HG02852 (cell line): ENCODE results near the gene MYO5B.
A peak's percentile ranks its signal among the peaks of the same experiment; 100 is the strongest.
"Not testable (repeated sequence)": the region's sequence is repeated elsewhere in the genome, so short reads cannot be mapped to it uniquely, and the experiment has no call there.

Experiments used
- ATAC-seq: cut with Tn5 transposase; IDR thresholded peaks from one replicate; pipeline ENCODE4 v1.9.1; 2021; ENCODE audit warnings: mild to moderate bottlenecking, moderate library complexity; ENCODE audit not compliant: unreplicated experiment

MYO5B gene

DNA sequence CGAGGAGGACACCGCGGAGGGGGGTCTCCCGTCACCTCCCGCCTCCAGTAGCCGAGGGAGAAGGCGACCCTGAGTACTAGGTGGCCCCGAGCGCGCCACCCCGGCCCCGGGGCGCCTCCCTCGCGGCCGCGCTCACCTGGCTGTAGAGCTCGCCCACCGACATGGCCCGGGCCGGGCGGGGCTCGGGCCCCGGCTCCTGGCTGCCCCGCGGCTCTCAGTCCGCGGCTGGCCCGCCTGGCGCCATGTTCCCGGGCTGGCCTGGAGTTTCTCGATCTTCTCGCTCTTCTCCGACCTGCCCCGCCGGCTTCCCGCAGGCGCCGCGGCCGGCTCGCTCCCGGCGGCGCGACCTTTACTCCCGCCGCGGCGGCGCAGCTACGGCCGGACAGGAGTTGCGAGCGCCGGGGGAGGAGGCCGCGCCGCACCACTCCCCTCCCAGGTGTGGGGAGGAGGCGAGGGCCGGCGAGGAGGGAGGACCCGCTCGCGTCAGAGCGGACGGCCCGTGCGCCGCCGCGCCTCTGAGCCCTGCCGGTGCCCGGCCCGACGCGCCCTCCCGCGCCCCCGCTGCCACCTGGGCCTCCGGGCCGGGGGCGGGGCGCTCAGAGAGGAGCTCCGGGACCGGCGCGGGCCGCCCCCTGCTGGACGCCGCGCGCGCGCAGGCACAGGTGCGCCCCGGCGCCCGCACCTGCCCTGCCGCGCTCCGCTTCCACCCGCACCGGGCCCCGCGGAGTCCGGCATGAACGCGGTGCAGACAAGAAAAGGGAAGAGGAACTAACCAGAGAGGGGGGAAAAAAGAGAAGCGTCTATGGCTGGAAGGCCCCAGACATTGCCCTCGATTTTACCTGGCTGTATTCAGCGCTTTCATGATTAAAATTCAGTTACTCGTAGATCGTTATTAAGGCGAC lies at the start of gene MYO5B:
TSS of gene MYO5B (minus strand) at position 517 of the 902 bp plus-strand sequence. CDS start at position 163, 354 bp downstream.
- ATAC-seq, result peak; percentile 72

DNA sequence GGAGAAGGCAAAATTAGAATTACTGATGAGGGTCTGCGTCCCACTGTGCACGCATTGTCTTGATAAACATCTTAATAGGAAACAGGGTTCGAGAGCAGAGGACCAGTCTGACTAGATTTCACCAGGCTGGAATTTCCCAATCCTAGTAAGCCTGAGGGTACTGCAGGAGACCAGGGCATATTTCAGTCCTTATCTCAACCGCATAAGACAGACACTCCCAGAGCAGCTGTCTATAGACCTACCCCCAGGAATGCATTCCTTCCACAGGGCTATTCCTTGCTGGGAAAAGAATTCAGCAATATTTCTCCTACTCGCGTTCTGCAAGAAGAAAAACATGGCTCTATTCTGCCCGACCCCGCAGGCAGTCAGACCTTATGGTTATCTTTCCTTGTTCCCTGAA lies 46.8 kb upstream of the MYO5B start:
- ATAC-seq, result not testable (repeated sequence)

DNA sequence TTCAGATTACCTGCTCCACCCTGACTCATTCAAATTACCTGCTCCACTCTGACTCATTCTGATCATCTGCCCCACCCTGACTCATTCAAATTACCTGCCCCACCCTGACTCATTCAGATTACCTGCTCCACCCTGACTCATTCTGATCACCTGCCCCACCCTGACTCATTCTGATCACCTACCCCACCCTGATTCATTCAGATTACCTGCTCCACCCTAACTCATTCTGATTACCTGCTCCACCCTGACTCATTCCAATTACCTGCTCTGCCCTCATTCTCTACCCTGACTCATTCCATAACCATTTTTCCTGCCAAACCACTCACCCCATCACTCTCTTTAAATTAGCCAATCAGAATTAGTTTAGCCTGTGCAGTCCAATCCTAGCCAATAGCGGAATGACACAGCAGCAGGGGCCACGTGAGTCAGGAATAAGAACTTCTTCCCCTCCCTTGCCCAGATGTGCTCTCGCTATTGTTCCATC lies 45.2 kb upstream of the MYO5B start:
- ATAC-seq, result no peak

DNA sequence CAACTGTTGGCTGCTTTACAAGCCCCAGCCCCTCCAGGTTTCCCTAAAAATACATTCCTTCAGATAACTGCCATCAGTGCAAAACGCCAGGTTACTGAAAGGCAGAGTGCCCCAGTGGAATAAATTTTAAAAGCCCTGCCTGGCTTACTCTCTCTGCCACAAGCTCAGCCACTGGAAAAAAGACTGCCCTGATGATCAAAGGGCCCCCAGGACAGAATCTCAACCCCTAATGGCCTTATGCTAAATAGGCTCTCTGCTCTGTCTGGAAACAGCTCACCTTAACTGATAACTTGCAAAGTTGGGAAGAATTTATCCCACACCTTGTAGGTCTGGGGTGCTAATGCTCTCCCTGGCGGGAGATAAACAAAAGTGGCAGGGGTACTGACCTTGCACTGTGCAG lies 37.5 kb upstream of the MYO5B start:
- no peak for ATAC-seq

DNA sequence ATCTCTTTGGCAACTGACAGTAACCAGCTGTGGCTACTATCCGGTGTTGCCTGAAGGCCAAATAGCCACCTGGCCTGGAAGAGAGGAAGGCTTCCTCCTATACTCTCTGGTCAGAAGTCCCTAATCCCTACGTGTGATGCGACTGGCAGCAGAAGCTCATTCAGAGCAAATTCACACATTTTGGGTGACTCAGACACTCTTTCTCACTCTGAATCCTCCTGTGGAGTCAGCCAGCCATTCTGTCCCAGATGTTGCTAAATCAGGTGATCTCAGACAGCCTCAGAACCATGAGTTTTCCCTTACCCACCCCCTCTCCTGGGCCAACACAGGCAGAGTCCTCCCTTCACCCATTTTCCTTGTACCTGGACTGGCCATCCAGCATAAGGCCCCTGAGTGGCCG lies 36.7 kb upstream of the MYO5B start:
- ATAC-seq, result no peak

DNA sequence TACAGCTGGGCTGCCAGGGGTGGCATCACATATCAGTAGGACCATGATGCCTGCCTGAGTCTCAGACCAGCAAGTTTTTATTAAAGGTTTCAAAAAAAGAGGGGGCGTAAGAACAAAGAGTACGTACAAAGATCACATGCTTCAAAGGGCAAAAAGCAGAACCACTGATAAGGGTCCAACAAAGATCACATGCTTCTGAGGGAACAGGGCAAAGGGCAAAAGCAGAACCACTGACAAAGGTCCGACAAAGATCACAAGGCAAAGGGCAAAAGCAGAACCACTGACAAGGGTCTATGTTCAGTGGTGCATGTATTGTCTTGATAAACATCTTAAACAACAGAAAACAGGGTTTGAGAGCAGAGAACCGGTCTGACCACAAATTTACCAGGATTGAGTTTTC lies 25.3 kb upstream of the MYO5B start:
- not testable (repeated sequence) for ATAC-seq

DNA sequence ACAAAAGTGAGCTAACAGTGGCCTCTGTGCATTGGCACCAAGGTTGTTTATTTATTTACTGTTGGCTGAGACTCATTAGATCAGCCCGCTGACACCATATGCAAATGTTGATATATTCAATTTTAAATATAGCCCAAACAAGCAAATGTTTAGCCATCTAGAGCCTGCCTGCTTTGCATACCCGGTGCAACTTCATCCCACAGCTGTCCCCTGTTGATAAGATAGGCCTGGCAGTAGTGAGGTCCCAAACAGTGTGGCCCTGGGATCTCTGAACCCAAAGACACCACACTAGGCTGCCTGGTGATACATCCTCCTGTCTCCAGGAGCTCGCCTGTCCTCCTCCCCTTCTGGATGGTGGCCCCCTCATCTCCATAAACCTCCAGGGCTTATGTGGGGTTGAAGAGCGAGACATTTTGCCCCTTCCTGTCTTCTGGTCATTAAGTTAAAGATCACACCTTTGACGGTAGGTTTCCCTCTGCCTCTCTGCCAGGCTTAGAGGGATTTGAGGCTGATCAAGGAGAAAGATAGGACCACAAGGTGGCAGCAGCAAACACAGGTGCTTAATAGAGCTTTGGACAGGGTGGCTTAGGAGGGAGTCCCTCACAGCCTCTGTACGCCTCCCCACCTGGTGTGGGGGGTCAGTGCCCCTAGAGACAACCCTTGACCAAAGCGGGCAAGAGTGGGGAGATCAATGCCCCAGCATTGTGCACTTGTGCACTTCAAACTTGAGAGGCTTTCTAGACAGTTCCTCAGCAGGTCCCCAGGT lies 23.7 kb upstream of the MYO5B start:
- ATAC-seq, result no peak

DNA sequence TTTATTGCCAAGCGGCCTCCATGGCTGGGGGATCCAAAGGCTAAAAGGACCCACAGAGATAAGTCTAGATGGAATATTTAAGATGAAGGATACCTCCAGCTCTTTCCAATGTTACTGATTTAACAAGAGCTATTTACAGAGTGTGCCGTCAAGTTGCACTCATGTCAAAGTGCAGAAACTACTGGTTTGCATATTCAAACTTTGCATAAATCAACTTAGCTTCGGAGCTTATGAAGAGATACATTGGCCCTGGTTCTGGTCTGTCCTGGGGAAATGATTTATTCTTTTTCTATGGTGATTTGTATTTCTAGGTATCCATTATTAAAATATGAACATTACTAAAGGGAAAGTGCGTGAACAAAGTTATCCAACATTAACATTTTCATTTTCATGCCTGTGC lies 14.4 kb upstream of the MYO5B start:
- ATAC-seq, result no peak

DNA sequence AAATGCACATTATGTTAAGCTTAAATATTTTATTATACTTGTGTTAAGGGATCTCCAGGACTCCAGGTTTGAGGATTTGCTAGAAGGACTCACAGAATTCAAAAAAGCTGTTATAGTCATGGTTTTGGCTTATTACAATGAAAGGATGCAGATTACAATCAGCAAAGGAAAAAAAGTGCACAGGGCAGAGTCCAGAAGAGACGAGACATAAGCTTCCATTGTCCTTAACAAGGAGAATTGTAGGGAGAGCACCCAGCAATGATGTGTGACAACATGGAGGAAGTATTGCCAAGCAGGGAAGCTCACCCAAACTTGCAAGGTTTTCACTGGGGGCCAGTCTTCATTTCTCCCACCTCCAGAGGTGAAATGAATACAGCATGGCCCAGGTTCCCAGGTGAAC lies 12.8 kb upstream of the MYO5B start:
- no peak for ATAC-seq

DNA sequence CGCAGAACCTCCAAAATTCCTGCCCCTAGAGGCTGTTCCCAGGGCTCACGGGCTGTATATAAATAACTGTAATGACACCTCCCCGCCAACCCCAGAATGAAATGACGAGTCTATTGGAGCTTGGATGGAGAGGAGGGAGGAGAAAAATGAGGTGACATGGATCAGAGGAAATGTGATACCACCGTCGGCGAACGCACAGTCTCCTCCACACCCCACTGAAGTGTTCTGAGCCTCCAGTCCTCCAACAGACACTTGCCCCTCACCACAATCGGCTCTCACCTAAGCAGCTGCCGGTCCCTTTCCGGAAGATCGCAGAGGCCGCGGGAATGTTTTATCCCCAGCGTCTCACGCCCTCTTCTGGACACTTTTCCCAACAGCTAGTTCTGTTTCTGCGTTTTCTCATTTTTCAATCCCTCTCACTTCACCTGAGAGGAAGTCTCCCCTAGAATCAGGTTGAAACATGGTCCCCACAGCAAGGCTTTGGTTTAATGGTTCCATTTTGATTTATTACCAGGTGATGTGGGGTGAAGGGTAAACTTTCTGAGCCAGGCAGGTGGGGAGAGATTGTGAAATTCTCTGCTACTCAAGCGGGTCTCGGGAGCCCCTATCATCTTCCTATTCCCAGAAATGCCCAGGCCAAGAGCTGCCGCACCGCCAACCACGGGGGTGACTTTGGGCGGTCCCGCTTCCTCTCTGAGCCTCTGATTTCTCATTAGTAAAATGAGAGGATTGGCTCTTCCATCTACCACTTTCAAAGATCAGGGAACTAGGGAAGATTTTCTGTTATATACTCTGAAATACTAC lies 9.1 kb upstream of the MYO5B start:
- no peak for ATAC-seq

DNA sequence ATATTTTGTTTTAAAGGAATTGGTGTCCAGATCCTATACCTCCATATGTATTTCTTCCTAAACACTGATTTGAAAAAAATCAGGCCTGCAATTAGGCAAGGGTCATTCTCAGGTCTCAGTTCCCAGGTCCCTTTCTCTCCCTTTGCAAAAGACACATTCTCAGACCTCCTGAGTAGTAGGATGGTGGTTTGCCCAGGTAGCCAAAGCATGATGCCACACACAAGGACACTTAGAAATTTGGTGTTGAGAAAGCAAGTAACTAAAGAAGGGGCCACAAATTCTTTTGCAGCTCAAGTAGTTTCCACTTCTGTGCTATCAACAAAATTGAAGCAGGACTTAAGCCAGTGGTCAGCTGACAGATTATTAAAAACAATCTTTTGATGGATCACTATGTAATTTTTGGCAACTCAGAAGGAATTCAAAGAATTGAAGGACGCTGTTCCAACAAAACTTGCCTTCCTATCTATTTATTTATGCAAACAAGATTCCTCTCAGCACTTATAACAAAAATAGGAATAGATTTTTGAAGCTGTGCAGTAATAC lies 6.6 kb upstream of the MYO5B start:
- no peak for ATAC-seq

DNA sequence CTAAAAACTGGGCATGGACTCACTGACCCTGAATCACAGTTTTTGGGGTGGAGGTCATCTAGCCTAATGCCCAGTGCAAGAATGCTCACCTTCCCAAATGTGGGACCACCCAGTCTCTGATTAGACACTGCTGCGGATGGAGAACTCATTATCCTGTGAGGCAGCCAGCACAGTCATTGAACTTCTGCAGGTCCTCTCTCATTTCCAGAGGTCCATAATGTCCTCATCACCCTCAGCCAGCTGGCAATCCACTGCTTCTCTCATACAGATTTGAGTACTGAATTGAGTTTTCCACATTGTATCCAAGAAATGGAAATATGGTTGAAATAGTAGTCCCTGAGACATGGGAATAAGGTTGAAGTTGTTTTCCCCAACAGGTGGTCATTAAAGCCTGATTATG lies 5.0 kb upstream of the MYO5B start:
- no peak for ATAC-seq

DNA sequence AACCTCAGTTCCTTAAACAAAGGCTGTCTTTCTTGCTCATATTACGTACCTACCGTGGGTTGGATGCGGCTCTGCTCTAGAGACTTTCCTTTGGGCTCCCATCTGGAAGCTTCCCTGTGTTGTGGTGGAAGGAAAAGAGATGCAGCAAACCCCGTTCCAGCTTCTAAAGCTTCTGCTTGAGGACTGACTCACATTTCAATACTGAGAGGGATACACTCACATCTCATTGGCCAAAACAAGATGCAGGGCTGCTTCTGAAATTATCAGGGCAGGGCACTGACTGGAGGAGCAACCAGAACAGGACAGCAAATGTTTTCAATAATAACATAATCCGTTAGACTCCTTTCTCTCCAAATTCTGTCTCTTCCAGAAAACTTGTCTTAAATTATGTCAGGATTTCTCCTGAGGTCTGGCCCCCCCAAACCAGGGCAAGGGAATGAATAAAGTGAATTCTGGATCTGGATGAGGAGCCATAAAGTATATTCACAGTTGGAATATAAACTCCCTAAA lies 4.5 kb upstream of the MYO5B start:
- no peak for ATAC-seq

DNA sequence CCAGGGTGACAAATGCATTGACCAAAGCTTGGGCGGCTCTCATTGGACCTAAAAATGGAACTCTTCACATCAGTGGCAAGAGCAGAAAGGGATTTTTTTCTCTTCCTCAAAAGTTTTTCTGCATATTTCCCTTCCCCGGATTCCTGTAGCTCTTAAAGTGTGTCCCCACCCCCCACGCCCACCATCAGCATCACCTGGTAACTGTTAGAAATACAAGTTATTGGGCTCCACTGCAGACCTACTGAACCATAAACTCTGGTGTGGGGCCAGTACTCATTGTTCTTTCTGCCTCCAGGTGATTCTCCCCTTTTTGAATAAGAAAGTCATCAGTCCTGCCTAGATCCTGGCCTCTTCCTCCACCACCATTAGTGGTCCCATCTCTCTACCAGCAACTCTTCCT lies 1.3 kb upstream of the MYO5B start:
- no peak for ATAC-seq

DNA sequence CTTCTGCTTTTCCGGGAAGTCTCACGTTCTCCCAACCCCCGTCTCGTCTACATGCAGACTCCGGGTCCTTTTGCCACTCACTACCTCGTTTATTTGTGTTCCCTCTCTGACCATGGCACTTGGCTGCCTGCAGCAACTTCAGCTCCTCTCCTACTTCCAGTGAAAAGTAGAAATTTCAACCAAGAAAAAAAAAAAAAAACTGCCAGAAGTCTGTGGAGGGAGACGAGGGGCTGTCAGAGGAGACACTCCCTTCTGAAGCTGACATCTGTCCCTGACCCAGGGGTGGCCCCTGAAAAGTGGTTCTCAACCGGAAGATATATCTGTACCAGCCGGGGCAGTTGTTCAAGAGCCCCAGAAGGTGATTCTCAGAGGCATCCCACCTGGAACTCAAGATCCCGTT lies 742 bp upstream of the MYO5B start:
- no peak for ATAC-seq

DNA sequence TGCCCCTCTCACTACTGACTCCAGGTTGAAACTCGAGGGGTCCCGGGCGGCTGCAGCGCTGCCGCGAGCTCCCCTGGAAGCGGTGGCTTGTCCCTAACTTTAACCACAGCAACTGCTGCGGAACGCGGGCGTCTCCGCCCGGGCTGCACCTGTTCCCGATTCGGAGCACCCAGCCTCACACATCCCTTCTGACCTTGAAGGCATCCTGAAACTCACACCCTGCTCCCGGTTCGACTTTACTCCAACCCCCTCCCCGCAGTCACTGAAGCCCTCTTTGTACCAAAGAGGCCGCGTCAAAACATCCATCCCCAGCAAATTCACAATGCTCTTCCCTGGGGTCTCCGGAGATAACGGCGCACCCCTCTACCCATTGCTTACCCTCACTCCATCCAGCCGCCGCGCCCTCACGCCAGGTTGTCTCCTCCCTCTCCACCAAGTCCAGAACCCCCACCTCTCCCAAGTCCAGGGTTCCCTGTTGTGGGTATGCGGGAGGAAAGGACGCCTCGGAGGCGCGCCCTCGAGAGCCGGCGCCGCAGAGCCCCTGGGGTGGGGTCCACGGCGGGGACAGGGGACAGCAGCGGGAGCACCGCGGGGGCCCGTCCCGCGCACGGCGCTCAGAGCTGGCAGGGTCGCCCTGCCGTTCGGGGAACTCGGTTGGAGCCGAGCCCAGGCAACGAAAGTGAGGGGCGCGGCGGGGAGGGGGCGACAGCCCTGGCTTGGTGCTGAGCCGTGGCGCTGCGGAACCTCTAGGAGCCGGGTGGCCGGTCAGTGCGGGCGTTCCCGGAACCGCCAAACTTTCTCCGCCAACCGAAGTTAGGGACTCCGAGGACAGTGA lies 934 bp downstream of the MYO5B start:
- no peak for ATAC-seq

DNA sequence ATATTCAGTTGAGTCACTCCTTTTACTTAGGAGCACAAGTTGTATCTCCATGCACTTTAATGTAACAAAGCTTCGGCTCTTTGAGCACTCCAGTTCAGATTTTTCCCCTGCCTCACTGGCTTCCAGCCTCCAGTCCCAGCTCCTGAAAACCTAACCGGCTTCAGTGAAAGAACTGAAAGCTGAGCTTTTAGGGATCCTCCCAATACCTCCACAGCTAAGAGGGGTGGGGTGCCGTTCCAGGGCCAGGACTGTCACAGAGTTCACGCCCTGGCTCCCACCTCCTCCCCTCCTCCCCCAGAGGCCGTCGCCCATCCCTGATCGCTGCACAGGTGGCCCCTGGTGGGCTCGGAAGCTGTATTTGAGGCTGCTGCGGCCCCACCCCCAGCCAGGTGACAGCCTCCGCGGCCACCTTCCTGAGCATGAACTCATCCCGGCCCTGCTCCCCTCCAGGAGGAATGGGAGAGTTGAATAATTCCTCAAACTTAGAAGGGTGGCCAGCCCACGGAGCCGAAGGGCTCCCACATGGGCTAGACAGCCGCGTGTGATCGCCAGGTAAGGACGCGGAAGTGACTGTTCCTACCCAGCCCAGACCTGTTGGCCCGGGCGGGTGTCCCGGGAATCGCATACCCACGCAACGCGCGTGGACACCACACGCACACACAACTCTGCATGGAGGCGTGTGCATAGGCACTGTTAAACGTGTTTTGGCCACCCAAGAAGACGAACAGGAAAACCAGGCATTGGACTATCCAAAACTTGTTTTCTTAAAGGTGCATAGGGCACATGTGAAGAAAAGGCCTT lies 1.8 kb downstream of the MYO5B start:
- ATAC-seq, result no peak

DNA sequence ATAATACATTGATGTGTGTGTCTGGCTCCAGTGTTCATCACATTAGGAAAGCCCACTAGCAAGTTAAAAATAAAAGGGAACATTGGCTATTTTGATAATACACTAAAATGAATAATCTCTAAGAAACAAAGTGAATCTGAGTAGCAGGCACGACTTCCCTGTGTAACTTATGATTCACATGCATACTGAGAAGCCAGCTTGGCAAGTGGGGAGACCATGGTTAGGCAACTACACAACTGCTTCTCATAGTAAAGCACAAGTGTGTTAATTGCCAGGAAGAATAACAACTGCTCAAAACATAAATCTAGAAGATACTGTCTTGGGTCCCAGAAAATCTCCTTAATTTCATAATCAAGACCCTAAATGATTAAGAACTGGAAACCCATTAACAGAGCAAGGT lies 4.0 kb downstream of the MYO5B start:
- no peak for ATAC-seq

DNA sequence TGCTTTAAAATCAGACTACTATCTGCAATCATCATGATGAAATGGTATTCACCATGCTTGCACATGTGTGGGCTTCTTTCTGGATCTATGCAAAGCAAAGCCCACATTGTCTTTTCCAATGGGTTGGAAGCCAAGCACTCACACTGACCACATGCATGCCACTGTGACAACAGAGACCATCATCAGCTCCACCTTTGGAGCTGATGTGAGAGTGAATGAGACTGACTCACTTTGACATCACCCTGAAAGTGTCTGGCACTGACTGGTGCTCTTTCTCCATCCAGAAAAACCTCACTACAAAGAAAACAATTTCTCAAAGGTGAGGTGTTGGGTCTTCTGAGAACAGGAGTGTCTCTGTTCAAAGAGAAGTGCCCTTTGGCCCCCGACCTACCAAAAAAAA lies 4.7 kb downstream of the MYO5B start:
- no peak for ATAC-seq
